Osteoblast (primary cell): ENCODE results near the gene ACIN1. TPM values are rescaled to one million over a fixed set of nuclear protein-coding genes. Genes with fewer than 3 reads are reported as not detected.

Experiments used
- DNase-seq: peaks from one replicate; pipeline ENCODE4 v3.0.0; 2011; ENCODE audit warnings: low spot score, mixed read lengths; ENCODE audit not compliant: insufficient read length; ENCODE audit errors: missing footprints
- H2AFZ ChIP-seq: 2 replicates; pipeline ENCODE4 v1.6.0; 2011; ENCODE audit warnings: mild to moderate bottlenecking, low read length
- H3K27ac ChIP-seq: 2 replicates; pipeline ENCODE4 v1.5.1; 2011; ENCODE audit warnings: mild to moderate bottlenecking, low read depth, low read length, moderate library complexity
- H3K27me3 ChIP-seq: 2 replicates; pipeline ENCODE4 v1.6.0; 2012; ENCODE audit warnings: mild to moderate bottlenecking, control low read depth, inconsistent platforms, low read length, moderate library complexity; ENCODE audit not compliant: insufficient read depth
- H3K36me3 ChIP-seq: 2 replicates; pipeline ENCODE4 v1.5.1; 2011; ENCODE audit warnings: mild to moderate bottlenecking, low read length, control low read depth, moderate library complexity; ENCODE audit not compliant: insufficient read depth
- H3K4me1 ChIP-seq: 2 replicates; pipeline ENCODE4 v1.5.1; 2011; ENCODE audit warnings: mild to moderate bottlenecking, low read length, control low read depth, moderate library complexity; ENCODE audit not compliant: insufficient read depth
- H3K4me2 ChIP-seq: 2 replicates; pipeline ENCODE4 v1.6.0; 2011; ENCODE audit warnings: mild to moderate bottlenecking, low read length; ENCODE audit not compliant: insufficient read depth
- H3K4me3 ChIP-seq: fragments of 200-600 bp; sonication (generic); 3 replicates; pipeline ENCODE4 v1.5.1; 2012; ENCODE audit warnings: mild to moderate bottlenecking, low read length, inconsistent platforms; ENCODE audit not compliant: insufficient read depth
- H3K79me2 ChIP-seq: 2 replicates; pipeline ENCODE4 v1.6.0; 2012; ENCODE audit warnings: mild to moderate bottlenecking, low read length, control low read depth, inconsistent platforms; ENCODE audit not compliant: insufficient read depth
- H3K9me3 ChIP-seq: 2 replicates; pipeline ENCODE4 v1.5.1; 2011; ENCODE audit warnings: low read depth, low read length, control low read depth
- H4K20me1 ChIP-seq: 2 replicates; pipeline ENCODE4 v1.6.0; 2012; ENCODE audit warnings: mild to moderate bottlenecking, low read length, control low read depth; ENCODE audit not compliant: insufficient read depth
- CTCF ChIP-seq: IDR thresholded peaks from 2 replicates; pipeline ENCODE4 v1.5.1; 2011; ENCODE audit warnings: mild to moderate bottlenecking, low read depth, low read length, moderate library complexity; ENCODE audit errors: extremely low read depth
- total RNA-seq: library from RNA; depleted of rRNA; stranded (reverse); fragments of >200 nt; gene quantifications from 2 replicates; pipeline ENCODE4 v1.2.3, GENCODE V29; 2012

The ACIN1 gene
- total RNA-seq, 1 donor = 90.5 TPM

GRCh38 chr14:23119363-23120327 lies 24.7 kb upstream of the ACIN1 start:
- Histone ChIP-seq H3K27ac (no peak overlapping the region), H3K79me2 (no peaks in the 10 kb centered on the region), H3K36me3 (no peaks in the 10 kb centered on the region), H3K27me3 (no peaks in the 10 kb centered on the region), H3K4me3 (no peak overlapping the region), H2AFZ (no peak overlapping the region), H3K4me1 (peaks cover 23% of the 10 kb centered on the region), H3K4me2 (no peak overlapping the region), H3K9me3 (no peaks in the 10 kb centered on the region), H4K20me1 (no peaks in the 10 kb centered on the region)
- TF ChIP-seq CTCF = no peak
- no peak for DNase-seq

DNA sequence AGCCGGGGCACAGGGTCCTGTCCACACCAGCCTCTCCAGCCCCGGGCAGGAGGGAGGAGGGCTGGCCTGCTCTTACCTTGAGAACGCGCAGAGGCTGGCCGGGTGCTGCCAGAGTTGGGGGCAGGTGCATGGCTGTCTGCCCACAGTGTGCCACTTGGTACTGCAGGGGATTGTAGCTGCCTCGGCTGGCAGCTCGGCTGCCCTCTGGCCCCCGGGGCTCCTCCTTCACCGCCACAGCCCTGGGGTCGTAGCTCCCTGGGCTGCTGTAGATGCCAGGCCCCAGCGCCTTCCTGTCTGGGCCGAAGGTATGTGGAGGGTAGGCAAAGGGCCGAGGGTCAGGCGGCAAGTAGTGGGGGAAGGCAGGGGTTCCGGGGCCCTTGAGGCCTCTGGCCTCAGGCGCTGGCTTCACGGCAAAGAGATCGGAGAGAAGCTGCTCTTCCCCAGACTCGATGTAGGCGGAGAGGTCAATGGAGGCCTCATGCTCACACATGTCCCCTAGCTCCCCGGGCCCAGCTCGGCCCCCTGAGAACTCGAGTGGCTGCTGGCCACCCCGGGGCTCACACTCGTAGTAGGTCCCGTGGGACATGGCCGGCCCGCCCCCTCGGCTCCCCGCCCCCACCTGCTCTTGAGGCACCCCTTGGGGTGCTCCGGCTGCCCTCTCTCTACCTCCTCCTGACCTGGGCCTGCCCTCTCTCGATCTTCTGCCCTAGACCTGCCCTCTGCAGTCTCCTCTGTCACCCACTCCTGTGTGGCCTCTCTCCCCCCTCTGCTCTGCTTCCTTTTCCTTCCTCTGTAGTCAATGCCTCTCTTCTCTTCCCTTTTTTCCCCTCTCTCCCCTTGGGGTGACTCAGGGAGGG lies 23.8 kb upstream of the ACIN1 start, which contains the start of gene CEBPE:
CEBPE (minus strand) TSS at position 750 of the 857 bp plus-strand sequence; CDS start at position 586, 164 bp downstream.
- no peak for TF ChIP-seq CTCF
- no peak within 1 kb of the TSS for H3K4me3 ChIP-seq
- H2AFZ ChIP-seq = no peak within 1 kb of the TSS
- H3K4me1 ChIP-seq = peaks cover 32% of the 10 kb centered on the region
- no peak for DNase-seq
- H3K27me3 ChIP-seq = no peaks in the 10 kb centered on the region
- no peaks in the 10 kb centered on the region for H3K36me3 ChIP-seq
- H4K20me1 ChIP-seq = no peaks in the 10 kb centered on the region
- no peaks in the 10 kb centered on the region for H3K79me2 ChIP-seq
- H3K9me3 ChIP-seq = no peaks in the 10 kb centered on the region
- H3K27ac ChIP-seq = no peak within 1 kb of the TSS
- H3K4me2 ChIP-seq = no peak within 1 kb of the TSS

DNA sequence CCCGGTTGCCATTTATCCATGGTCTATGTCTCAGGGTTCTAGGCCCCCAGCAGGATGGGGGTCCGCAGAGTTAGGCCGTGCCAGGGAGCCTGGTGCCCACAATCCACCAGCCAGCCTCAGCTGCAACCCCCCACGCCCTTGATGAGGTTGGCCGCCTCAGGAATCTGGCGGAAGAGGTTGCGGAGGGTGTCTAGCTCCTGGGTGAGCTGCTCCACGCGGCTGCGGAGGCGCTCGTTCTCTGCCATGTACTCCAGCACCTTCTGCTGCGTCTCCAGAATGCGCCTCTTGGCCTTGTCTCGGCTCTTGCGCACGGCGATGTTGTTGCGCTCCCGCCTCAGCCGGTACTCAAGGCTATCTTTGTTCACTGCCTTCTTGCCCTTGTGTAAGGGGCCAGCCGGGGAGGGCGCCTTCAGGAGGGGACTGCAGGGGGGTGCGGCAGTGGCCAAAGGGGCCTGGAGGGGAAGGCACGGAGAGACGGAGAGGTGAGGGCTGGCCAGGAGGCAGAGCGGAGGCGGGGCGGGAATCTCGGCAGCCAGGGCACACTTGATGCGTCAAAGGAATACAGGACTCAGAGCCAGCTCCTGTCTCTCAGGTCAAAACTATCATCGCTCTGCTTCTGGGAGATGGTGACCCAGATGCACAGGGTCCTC lies 22.6 kb upstream of the ACIN1 start:
- no peaks in the 10 kb centered on the region for H3K27me3 ChIP-seq
- H3K4me3 ChIP-seq = no peak overlapping the region
- H3K36me3 ChIP-seq = no peaks in the 10 kb centered on the region
- no peak overlapping the region for H2AFZ ChIP-seq
- no peaks in the 10 kb centered on the region for H3K79me2 ChIP-seq
- DNase-seq = no peak
- no peaks in the 10 kb centered on the region for H3K9me3 ChIP-seq
- no peaks in the 10 kb centered on the region for H4K20me1 ChIP-seq
- no peak overlapping the region for H3K27ac ChIP-seq
- peaks cover 45% of the 10 kb centered on the region for H3K4me1 ChIP-seq
- no peak for TF ChIP-seq CTCF
- H3K4me2 ChIP-seq = no peak overlapping the region
